ENCODE results near the gene WDR89.
"Not testable (repeated sequence)": the region's sequence is repeated elsewhere in the genome, so short reads cannot be mapped to it uniquely, and the experiment has no call there.

Gene WDR89

GRCh38 chr14:63673255-63673654, 31.6 kb upstream of the WDR89 start:
- Histone ChIP-seq H3K9me3 (ENCODE audit: control insufficient read depth in 2 of 2, low read length in 2 of 2) (no peaks in the 10 kb centered on the region), H3K4me3 (ENCODE audit: low read length in 2 of 2) (no peak overlapping the region), H3K4me1 (ENCODE audit: control insufficient read depth in 2 of 2, insufficient read depth in 2 of 2, low read length in 2 of 2) (peaks cover 0 to 4% of the 10 kb centered on the region in 2 donors), H3K27ac (ENCODE audit: low read depth in 2 of 2, low read length in 2 of 2) (no peak overlapping the region), H3K36me3 (ENCODE audit: control insufficient read depth in 2 of 2, insufficient read depth in 2 of 2, low read length in 2 of 2) (no peaks in the 10 kb centered on the region), H3K27me3 (ENCODE audit: control insufficient read depth in 2 of 2, insufficient read depth in 2 of 2, low read length in 2 of 2) (no peaks in the 10 kb centered on the region), H3K9ac (ENCODE audit: low read depth in 1 of 2, low read length in 2 of 2) (no peak overlapping the region)

- no peak overlapping the region for H3K9ac ChIP-seq (ENCODE audit: low read depth in 1 of 2, low read length in 2 of 2)
- no peaks in the 10 kb centered on the region for H3K4me1 ChIP-seq (ENCODE audit: control insufficient read depth in 2 of 2, insufficient read depth in 2 of 2, low read length in 2 of 2)
- H3K27ac ChIP-seq (ENCODE audit: low read depth in 2 of 2, low read length in 2 of 2) = no peak overlapping the region
- H3K36me3 ChIP-seq (ENCODE audit: control insufficient read depth in 2 of 2, insufficient read depth in 2 of 2, low read length in 2 of 2) = no peaks in the 10 kb centered on the region
- no peaks in the 10 kb centered on the region for H3K27me3 ChIP-seq (ENCODE audit: control insufficient read depth in 2 of 2, insufficient read depth in 2 of 2, low read length in 2 of 2)
- no peak overlapping the region for H3K4me3 ChIP-seq (ENCODE audit: low read length in 2 of 2)
- H3K9me3 ChIP-seq (ENCODE audit: control insufficient read depth in 2 of 2, low read length in 2 of 2) = no peaks in the 10 kb centered on the region
Measured at GRCh38 chr14:63672417-63673180, 30.9 kb upstream of the WDR89 start.

- Histone ChIP-seq H3K36me3 (ENCODE audit: control insufficient read depth in 2 of 2, insufficient read depth in 2 of 2, low read length in 2 of 2) (no peaks in the 10 kb centered on the region), H3K9me3 (ENCODE audit: control insufficient read depth in 2 of 2, low read length in 2 of 2) (no peaks in the 10 kb centered on the region), H3K4me1 (ENCODE audit: control insufficient read depth in 2 of 2, insufficient read depth in 2 of 2, low read length in 2 of 2) (no peaks in the 10 kb centered on the region), H3K27me3 (ENCODE audit: control insufficient read depth in 2 of 2, insufficient read depth in 2 of 2, low read length in 2 of 2) (no peaks in the 10 kb centered on the region), H3K27ac (ENCODE audit: low read depth in 2 of 2, low read length in 2 of 2) (no peak overlapping the region), H3K4me3 (ENCODE audit: low read length in 2 of 2) (no peak overlapping the region), H3K9ac (ENCODE audit: low read depth in 1 of 2, low read length in 2 of 2) (no peak overlapping the region)
Measured at GRCh38 chr14:63671987-63672386, 30.3 kb upstream of the WDR89 start.

- no peaks in the 10 kb centered on the region for H3K9me3 ChIP-seq (ENCODE audit: control insufficient read depth in 2 of 2, low read length in 2 of 2)
- H3K27ac ChIP-seq (ENCODE audit: low read depth in 2 of 2, low read length in 2 of 2) = no peak overlapping the region
- no peak overlapping the region for H3K4me3 ChIP-seq (ENCODE audit: low read length in 2 of 2)
- H3K36me3 ChIP-seq (ENCODE audit: control insufficient read depth in 2 of 2, insufficient read depth in 2 of 2, low read length in 2 of 2) = no peaks in the 10 kb centered on the region
- H3K4me1 ChIP-seq (ENCODE audit: control insufficient read depth in 2 of 2, insufficient read depth in 2 of 2, low read length in 2 of 2) = no peaks in the 10 kb centered on the region
- no peaks in the 10 kb centered on the region for H3K27me3 ChIP-seq (ENCODE audit: control insufficient read depth in 2 of 2, insufficient read depth in 2 of 2, low read length in 2 of 2)
- no peak overlapping the region for H3K9ac ChIP-seq (ENCODE audit: low read depth in 1 of 2, low read length in 2 of 2)
Measured at GRCh38 chr14:63670692-63671091, 29.0 kb upstream of the WDR89 start.

GRCh38 chr14:63666335-63666734, 24.7 kb upstream of the WDR89 start:
- H3K4me3 ChIP-seq (ENCODE audit: low read length in 2 of 2) = no peak overlapping the region
- no peak overlapping the region for H3K9ac ChIP-seq (ENCODE audit: low read depth in 1 of 2, low read length in 2 of 2)
- no peaks in the 10 kb centered on the region for H3K4me1 ChIP-seq (ENCODE audit: control insufficient read depth in 2 of 2, insufficient read depth in 2 of 2, low read length in 2 of 2)
- H3K27ac ChIP-seq (ENCODE audit: low read depth in 2 of 2, low read length in 2 of 2) = no peak overlapping the region
- H3K9me3 ChIP-seq (ENCODE audit: control insufficient read depth in 2 of 2, low read length in 2 of 2) = no peaks in the 10 kb centered on the region
- no peaks in the 10 kb centered on the region for H3K27me3 ChIP-seq (ENCODE audit: control insufficient read depth in 2 of 2, insufficient read depth in 2 of 2, low read length in 2 of 2)
- H3K36me3 ChIP-seq (ENCODE audit: control insufficient read depth in 2 of 2, insufficient read depth in 2 of 2, low read length in 2 of 2) = no peaks in the 10 kb centered on the region

- Histone ChIP-seq H3K4me3 (ENCODE audit: low read length in 2 of 2) (no peak overlapping the region), H3K4me1 (ENCODE audit: control insufficient read depth in 2 of 2, insufficient read depth in 2 of 2, low read length in 2 of 2) (no peaks in the 10 kb centered on the region), H3K9ac (ENCODE audit: low read depth in 1 of 2, low read length in 2 of 2) (no peak overlapping the region)
Measured at GRCh38 chr14:63663428-63664341, 22.0 kb upstream of the WDR89 start.

GRCh38 chr14:63662776-63663175, 21.1 kb upstream of the WDR89 start:
- no peaks in the 10 kb centered on the region for H3K9me3 ChIP-seq (ENCODE audit: control insufficient read depth in 2 of 2, low read length in 2 of 2)
- H3K4me3 ChIP-seq (ENCODE audit: low read length in 2 of 2) = no peak overlapping the region
- H3K4me1 ChIP-seq (ENCODE audit: control insufficient read depth in 2 of 2, insufficient read depth in 2 of 2, low read length in 2 of 2) = no peaks in the 10 kb centered on the region
- no peak overlapping the region for H3K9ac ChIP-seq (ENCODE audit: low read depth in 1 of 2, low read length in 2 of 2)
- no peaks in the 10 kb centered on the region for H3K36me3 ChIP-seq (ENCODE audit: control insufficient read depth in 2 of 2, insufficient read depth in 2 of 2, low read length in 2 of 2)
- no peak overlapping the region for H3K27ac ChIP-seq (ENCODE audit: low read depth in 2 of 2, low read length in 2 of 2)
- H3K27me3 ChIP-seq (ENCODE audit: control insufficient read depth in 2 of 2, insufficient read depth in 2 of 2, low read length in 2 of 2) = no peaks in the 10 kb centered on the region

More at GRCh38 chr14:63663428-63664341, 22.0 kb upstream of the WDR89 start:
- no peaks in the 10 kb centered on the region for H3K27me3 ChIP-seq (ENCODE audit: control insufficient read depth in 2 of 2, insufficient read depth in 2 of 2, low read length in 2 of 2)
- H3K27ac ChIP-seq (ENCODE audit: low read depth in 2 of 2, low read length in 2 of 2) = no peak overlapping the region
- H3K9me3 ChIP-seq (ENCODE audit: control insufficient read depth in 2 of 2, low read length in 2 of 2) = no peaks in the 10 kb centered on the region
- H3K36me3 ChIP-seq (ENCODE audit: control insufficient read depth in 2 of 2, insufficient read depth in 2 of 2, low read length in 2 of 2) = no peaks in the 10 kb centered on the region

GRCh38 chr14:63661881-63662280, 20.2 kb upstream of the WDR89 start:
- H3K27ac ChIP-seq (ENCODE audit: low read depth in 2 of 2, low read length in 2 of 2); H3K9me3 ChIP-seq (ENCODE audit: control insufficient read depth in 2 of 2, low read length in 2 of 2); H3K4me1 ChIP-seq (ENCODE audit: control insufficient read depth in 2 of 2, insufficient read depth in 2 of 2, low read length in 2 of 2); H3K9ac ChIP-seq (ENCODE audit: low read depth in 1 of 2, low read length in 2 of 2); H3K4me3 ChIP-seq (ENCODE audit: low read length in 2 of 2); H3K27me3 ChIP-seq (ENCODE audit: control insufficient read depth in 2 of 2, insufficient read depth in 2 of 2, low read length in 2 of 2); H3K36me3 ChIP-seq (ENCODE audit: control insufficient read depth in 2 of 2, insufficient read depth in 2 of 2, low read length in 2 of 2): not testable (repeated sequence)

GRCh38 chr14:63659726-63660125, 18.1 kb upstream of the WDR89 start:
- Histone ChIP-seq H3K27ac (ENCODE audit: low read depth in 2 of 2, low read length in 2 of 2) (no peak overlapping the region), H3K9ac (ENCODE audit: low read depth in 1 of 2, low read length in 2 of 2) (no peak overlapping the region), H3K4me3 (ENCODE audit: low read length in 2 of 2) (no peak overlapping the region), H3K27me3 (ENCODE audit: control insufficient read depth in 2 of 2, insufficient read depth in 2 of 2, low read length in 2 of 2) (no peaks in the 10 kb centered on the region), H3K9me3 (ENCODE audit: control insufficient read depth in 2 of 2, low read length in 2 of 2) (no peaks in the 10 kb centered on the region), H3K36me3 (ENCODE audit: control insufficient read depth in 2 of 2, insufficient read depth in 2 of 2, low read length in 2 of 2) (no peaks in the 10 kb centered on the region), H3K4me1 (ENCODE audit: control insufficient read depth in 2 of 2, insufficient read depth in 2 of 2, low read length in 2 of 2) (no peaks in the 10 kb centered on the region)

GRCh38 chr14:63656194-63656593, 14.5 kb upstream of the WDR89 start:
- Histone ChIP-seq H3K27me3 (ENCODE audit: control insufficient read depth in 2 of 2, insufficient read depth in 2 of 2, low read length in 2 of 2) (no peaks in the 10 kb centered on the region), H3K9ac (ENCODE audit: low read depth in 1 of 2, low read length in 2 of 2) (no peak overlapping the region), H3K9me3 (ENCODE audit: control insufficient read depth in 2 of 2, low read length in 2 of 2) (no peaks in the 10 kb centered on the region), H3K4me3 (ENCODE audit: low read length in 2 of 2) (no peak overlapping the region), H3K4me1 (ENCODE audit: control insufficient read depth in 2 of 2, insufficient read depth in 2 of 2, low read length in 2 of 2) (no peaks in the 10 kb centered on the region), H3K27ac (ENCODE audit: low read depth in 2 of 2, low read length in 2 of 2) (no peak overlapping the region), H3K36me3 (ENCODE audit: control insufficient read depth in 2 of 2, insufficient read depth in 2 of 2, low read length in 2 of 2) (no peaks in the 10 kb centered on the region)
